Lung (tissue), 12 donors: ENCODE data around the gene IQCE. TPM values are rescaled to one million over a fixed set of nuclear protein-coding genes. Genes with fewer than 3 reads are reported as not detected.

Experiments
- ATAC-seq: fragments of 200-7000 bp; cut with Tn5 transposase; one replicate; pipeline ENCODE4 v1.9.1; 2020; ENCODE audit warnings: moderate number of reproducible peaks; ENCODE audit not compliant: insufficient read depth, low FRiP score
- DNase-seq, 3 donors: peaks; one replicate each; pipeline ENCODE4 v3.0.0-alpha.2; 2013 to 2017
- H3K27ac ChIP-seq, 2 donors: one replicate each; pipeline ENCODE4 v1.5.1; 2013; ENCODE audit warnings: mild to moderate bottlenecking in 2 of 2, moderate library complexity in 2 of 2, control low read depth in 1 of 2, inconsistent platforms in 1 of 2, low read depth in 1 of 2, low read length in 1 of 2
- H3K27me3 ChIP-seq, 3 donors: one replicate each; pipeline ENCODE4 v1.5.1; 2013; ENCODE audit warnings: low read length in 2 of 3; ENCODE audit not compliant: control insufficient read depth in 3 of 3, insufficient read depth in 3 of 3
- H3K36me3 ChIP-seq, 4 donors: one replicate each; pipeline ENCODE4 v1.5.1; 2013; ENCODE audit warnings: low read length in 4 of 4, mild to moderate bottlenecking in 1 of 4, moderate library complexity in 1 of 4; ENCODE audit not compliant: control insufficient read depth in 4 of 4, insufficient read depth in 4 of 4
- H3K4me1 ChIP-seq, 5 donors: one replicate each; pipeline ENCODE4 v1.5.1; 2013; ENCODE audit warnings: low read length in 5 of 5, mild to moderate bottlenecking in 2 of 5, moderate library complexity in 1 of 5; ENCODE audit not compliant: control insufficient read depth in 5 of 5, insufficient read depth in 5 of 5
- H3K4me3 ChIP-seq: one replicate; pipeline ENCODE4 v1.5.1; 2013; ENCODE audit warnings: mild to moderate bottlenecking, control low read depth, moderate library complexity
- H3K9ac ChIP-seq, 2 donors: one replicate each; pipeline ENCODE4 v1.5.1; 2013; ENCODE audit warnings: low read length in 2 of 2, control low read depth in 1 of 2; ENCODE audit not compliant: insufficient read depth in 1 of 2
- H3K9me3 ChIP-seq, 4 donors: one replicate each; pipeline ENCODE4 v1.5.1; 2013; ENCODE audit warnings: low read length in 3 of 4, mild to moderate bottlenecking in 1 of 4, moderate library complexity in 1 of 4; ENCODE audit not compliant: control insufficient read depth in 4 of 4, insufficient read depth in 3 of 4
- CTCF ChIP-seq: IDR thresholded peaks from 2 replicates; pipeline ENCODE4 v1.5.1; 2012; ENCODE audit warnings: mild to moderate bottlenecking; ENCODE audit errors: control extremely low read depth, extremely low read depth
- WGBS, 2 donors: extraction: QIAGEN DNeasy Blood & Tissue Kit; methylation state at CpG; one replicate each; pipeline ENCODE4 v1.1.7; 2013; 5-methylcytosine and 5-hydroxymethylcytosine counted together
- polyA plus RNA-seq, 2 donors: library from polyadenylated mRNA; stranded (reverse); fragments of 200-250 nt; gene quantifications; one replicate each; pipeline ENCODE4 v1.2.1, GENCODE V29; 2013
- total RNA-seq, 2 donors: library from RNA; depleted of rRNA in 1 of 2; stranded (reverse); fragments of >200 nt in 1 of 2; gene quantifications; one replicate each; pipeline ENCODE4 v1.2.1, GENCODE V29; 2014 to 2021
- donor health status: control.
- donor health status: control.
- donor health status: Bipolar disorder and iron deficiency.
- donor health status: healthy.
- donor health status: DM: yes; HTN: yes; CAD: no.

Gene IQCE
- total and polyA plus RNA-seq, 4 donors: 8.1 to 29.0 (median 16.0) TPM

- H3K9me3 ChIP-seq: no peaks in the 10 kb centered on the region
- TF ChIP-seq CTCF: no peak
- H3K27ac ChIP-seq: peak overlapping the region in 1 of 2 donors; percentile 88
- H3K4me3 ChIP-seq: no peak overlapping the region
- peaks cover 0 to 6% (median 3%) of the 10 kb centered on the region in 4 donors for H3K36me3 ChIP-seq
- DNase-seq: no peak
- no peaks in the 10 kb centered on the region for H3K27me3 ChIP-seq
- WGBS, 2 donors: 88 to 93% methylated on average over 37 of the region's 37 CpGs
- peaks cover 10 to 63% (median 27%) of the 10 kb centered on the region in 5 donors for H3K4me1 ChIP-seq
- H3K9ac ChIP-seq: no peak overlapping the region
- ATAC-seq: no peak
These were observed 81.1 kb downstream of the IQCE start for GRCh38 chr7:2639695-2640481.

- WGBS, 2 donors: 70 to 80% methylated on average over 12 of the region's 12 CpGs
- DNase-seq (no peak), ATAC-seq (no peak)
- Histone ChIP-seq H3K27ac (peak overlapping the region in 1 of 2 donors; percentile 88), H3K4me1 (peaks cover 10 to 68% (median 32%) of the 10 kb centered on the region in 5 donors), H3K4me3 (no peak overlapping the region), H3K9ac (no peak overlapping the region), H3K9me3 (no peaks in the 10 kb centered on the region), H3K36me3 (peaks cover 0 to 2% (median 0%) of the 10 kb centered on the region in 4 donors), H3K27me3 (no peaks in the 10 kb centered on the region)
- no peak for TF ChIP-seq CTCF
These were observed 81.7 kb downstream of the IQCE start for GRCh38 chr7:2640482-2640830.

- Histone ChIP-seq H3K9me3 (no peaks in the 10 kb centered on the region), H3K27ac (peak overlapping the region in 1 of 2 donors; percentile 88), H3K27me3 (no peaks in the 10 kb centered on the region), H3K4me1 (peaks cover 10 to 67% (median 33%) of the 10 kb centered on the region in 5 donors), H3K36me3 (no peaks in the 10 kb centered on the region), H3K9ac (no peak overlapping the region), H3K4me3 (no peak overlapping the region)
- DNase-seq (no peak), ATAC-seq (no peak)
- no peak for TF ChIP-seq CTCF
- WGBS, 2 donors: 65 to 81% methylated on average over 9 of the region's 9 CpGs
These were observed 82.1 kb downstream of the IQCE start for GRCh38 chr7:2640846-2641316.
